ENCODE data around the gene GID8. TPM values are rescaled to one million over a fixed set of nuclear protein-coding genes. Genes with fewer than 3 reads are reported as not detected.

Gene GID8
- total and polyA plus RNA-seq, 2 of the 13 experiments (the other 11 are each of a cell fraction or from before 2014, with no cell fraction given), result 39.6 to 59.8 TPM

- TF ChIP-seq MXD3 (CRISPR knock-in tag; IDR thresholded peaks at IDR 0.05) (no peak), ATF7 (IDR thresholded peaks at IDR 0.05) (no peak), ATF7 (CRISPR knock-in tag; IDR thresholded peaks at IDR 0.05) (peak; percentile 58; the same call in 1 of the 2 replicates), ZBTB4 (CRISPR knock-in tag; IDR thresholded peaks at IDR 0.05; ENCODE audit: borderline replicate concordance) (no peak), ZNF124 (CRISPR knock-in tag; IDR thresholded peaks at IDR 0.05) (no peak), TFDP1 (CRISPR knock-in tag; IDR thresholded peaks at IDR 0.05; ENCODE audit: borderline replicate concordance) (no peak), SRY (CRISPR knock-in tag; IDR thresholded peaks at IDR 0.05) (no peak), ZNF354B (CRISPR knock-in tag; IDR thresholded peaks at IDR 0.05) (no peak), MXI1 (IDR thresholded peaks at IDR 0.05; ENCODE audit: borderline replicate concordance, low read depth, low read length) (no peak), ZNF597 (CRISPR knock-in tag; IDR thresholded peaks at IDR 0.05) (no peak), ZBTB25 (CRISPR knock-in tag; IDR thresholded peaks at IDR 0.05) (no peak; the same call in 1 of the 2 replicates), ZNF724P (CRISPR knock-in tag; IDR thresholded peaks at IDR 0.05; ENCODE audit: borderline replicate concordance) (no peak), HNF1B (CRISPR knock-in tag; IDR thresholded peaks at IDR 0.05) (no peak), ZNF749 (CRISPR knock-in tag; IDR thresholded peaks at IDR 0.05; ENCODE audit: borderline replicate concordance) (no peak), ZNF207 (IDR thresholded peaks at IDR 0.05; ENCODE audit: borderline replicate concordance) (no peak), THAP11 (CRISPR knock-in tag; IDR thresholded peaks at IDR 0.05) (no peak), HIVEP1 (CRISPR knock-in tag; IDR thresholded peaks at IDR 0.05) (no peak), PCBP2 (optimal IDR thresholded peaks at IDR 0.05; ENCODE audit: low read depth, low read length, poor library complexity, severe bottlenecking) (no peak), ZNF253 (CRISPR knock-in tag; IDR thresholded peaks at IDR 0.05; ENCODE audit: borderline replicate concordance) (0 out of 2 replicates have a peak, but pooled peaks have one; percentile 0), ZBTB2 (CRISPR knock-in tag; IDR thresholded peaks at IDR 0.05; ENCODE audit: low read depth) (no peak)
Observed at GRCh38 chr20:62969179-62969760, 31.3 kb downstream of the GID8 start (continued).
